ENCODE measurements around the gene BHLHA9. TPM values are rescaled to one million over a fixed set of nuclear protein-coding genes. Genes with fewer than 3 reads are reported as not detected.
"Not testable (repeated sequence)": the region's sequence is repeated elsewhere in the genome, so short reads cannot be mapped to it uniquely, and the experiment has no call there.

The BHLHA9 gene
- total RNA-seq, 1 donor from 2014 or later = not detected

DNA sequence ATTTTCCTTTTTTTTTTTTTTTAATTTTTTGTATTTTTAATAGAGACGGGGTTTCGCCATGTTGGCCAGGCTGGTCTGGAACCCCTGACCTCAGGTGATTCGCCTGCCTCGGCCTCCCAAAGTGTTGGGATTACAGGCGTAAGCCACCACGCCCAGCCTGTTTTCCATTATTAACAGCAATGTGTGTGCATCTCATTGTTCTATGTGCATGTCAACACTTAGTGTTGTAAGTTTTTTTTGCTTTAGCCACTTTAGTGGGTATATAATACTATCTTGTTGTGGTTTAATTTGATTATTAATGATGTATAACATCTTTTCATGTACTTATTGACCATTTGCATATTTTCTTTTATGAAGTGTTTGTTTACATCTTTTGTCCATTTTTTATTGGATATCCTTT, 32.8 kb upstream of the BHLHA9 start:
- peaks cover 9% of the 10 kb centered on the region for H3K4me1 ChIP-seq
- no peak overlapping the region for H3K4me3 ChIP-seq
- no peak for TF ChIP-seq CTCF (IDR thresholded peaks at IDR 0.05)
- H3K27ac ChIP-seq = no peak overlapping the region
- no peaks in the 10 kb centered on the region for H3K9me3 ChIP-seq
- no peaks in the 10 kb centered on the region for H3K36me3 ChIP-seq
- DNase-seq (no peak), ATAC-seq (no peak)
- intact Hi-C loops (cut with DNase I) = no loop called here
- peaks cover 8% of the 10 kb centered on the region for H3K27me3 ChIP-seq (ENCODE audit: low read depth)

GRCh38 chr17:1239210-1239609, 31.0 kb upstream of the BHLHA9 start:
- no peak for TF ChIP-seq CTCF (IDR thresholded peaks at IDR 0.05)
- H3K9me3 ChIP-seq = no peaks in the 10 kb centered on the region
- H3K4me3 ChIP-seq = no peak overlapping the region
- H3K27ac ChIP-seq = no peak overlapping the region
- H3K36me3 ChIP-seq = no peaks in the 10 kb centered on the region
- DNase-seq (no peak), ATAC-seq (no peak)
- H3K27me3 ChIP-seq (ENCODE audit: low read depth) = peaks cover 8% of the 10 kb centered on the region
- peaks cover 4% of the 10 kb centered on the region for H3K4me1 ChIP-seq
- intact Hi-C loops (cut with DNase I) = no loop called here

DNA sequence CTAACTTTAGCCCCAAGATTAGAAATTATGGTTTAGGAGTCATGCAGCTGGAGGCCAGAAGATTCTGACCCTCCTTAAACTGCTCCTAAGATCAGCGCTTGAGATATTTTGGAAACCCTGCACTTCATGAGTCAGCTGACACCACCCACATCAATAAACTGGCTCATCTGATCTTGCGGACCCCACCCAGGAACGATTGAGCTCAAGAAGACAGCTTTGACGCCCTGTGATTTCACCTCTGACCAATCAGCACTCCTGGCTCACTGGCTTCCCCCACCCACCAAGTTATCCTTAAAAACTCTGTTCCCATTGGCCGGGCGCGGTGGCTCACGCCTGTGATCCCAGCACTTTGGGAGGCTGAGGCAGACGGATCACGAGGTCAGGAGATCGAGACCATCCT, 29.8 kb upstream of the BHLHA9 start:
- H3K4me3 ChIP-seq; H3K36me3 ChIP-seq; H3K9me3 ChIP-seq; ATAC-seq; H3K4me1 ChIP-seq; DNase-seq; intact Hi-C loops (cut with DNase I); H3K27ac ChIP-seq; H3K27me3 ChIP-seq (ENCODE audit: low read depth): not testable (repeated sequence)

DNA sequence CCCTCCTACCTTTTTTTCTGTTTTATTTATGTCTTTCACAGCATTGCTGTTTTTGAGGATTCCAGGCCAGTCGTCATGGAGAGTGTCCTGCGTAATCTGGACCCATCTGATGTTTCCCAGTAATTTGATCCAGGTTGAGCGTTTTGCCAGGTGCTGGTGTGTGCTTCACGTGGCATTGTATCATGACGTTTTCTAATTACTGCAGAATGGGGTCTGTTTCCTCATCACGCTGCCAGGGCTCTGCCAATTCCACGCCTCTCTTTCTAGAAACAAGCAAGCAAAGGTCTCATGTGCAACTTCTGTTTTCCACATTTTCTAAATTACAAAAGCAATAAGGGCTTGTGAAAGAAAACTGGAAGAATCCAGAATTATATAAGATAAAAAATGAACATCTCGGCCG, 28.3 kb upstream of the BHLHA9 start:
- H3K4me3 ChIP-seq = no peak overlapping the region
- no peaks in the 10 kb centered on the region for H3K9me3 ChIP-seq
- intact Hi-C loops (cut with DNase I) = no loop called here
- H3K4me1 ChIP-seq = peaks cover 4% of the 10 kb centered on the region
- DNase-seq (no peak), ATAC-seq (peak in 1 of 2 donors; percentile 36)
- H3K36me3 ChIP-seq = no peaks in the 10 kb centered on the region
- H3K27me3 ChIP-seq (ENCODE audit: low read depth) = peaks cover 8% of the 10 kb centered on the region
- TF ChIP-seq CTCF (IDR thresholded peaks at IDR 0.05) = no peak
- H3K27ac ChIP-seq = no peak overlapping the region

- H3K27me3 ChIP-seq (ENCODE audit: low read depth) = peaks cover 4% of the 10 kb centered on the region
- intact Hi-C loops (cut with DNase I) = no loop called here
- H3K27ac ChIP-seq = no peak overlapping the region
- H3K36me3 ChIP-seq = no peaks in the 10 kb centered on the region
- no peaks in the 10 kb centered on the region for H3K9me3 ChIP-seq
- DNase-seq = no peak
- no peak for ATAC-seq
- no peak for TF ChIP-seq CTCF (IDR thresholded peaks at IDR 0.05)
- no peak overlapping the region for H3K4me3 ChIP-seq
- peaks cover 4% of the 10 kb centered on the region for H3K4me1 ChIP-seq
Measured at GRCh38 chr17:1244606-1245012, 25.6 kb upstream of the BHLHA9 start.

GRCh38 chr17:1251866-1252608, 18.2 kb upstream of the BHLHA9 start:
- no peak for ATAC-seq
- Histone ChIP-seq H3K27ac (no peak overlapping the region), H3K9me3 (no peaks in the 10 kb centered on the region), H3K27me3 (ENCODE audit: low read depth) (no peaks in the 10 kb centered on the region), H3K4me3 (no peak overlapping the region), H3K36me3 (no peaks in the 10 kb centered on the region), H3K4me1 (peaks cover 10% of the 10 kb centered on the region)
- no peak for DNase-seq
- intact Hi-C loops (cut with DNase I) = no loop called here
- TF ChIP-seq CTCF (IDR thresholded peaks at IDR 0.05) = no peak
